Uterus (tissue), 4 donors: ENCODE results near the gene ABAT. TPM values are rescaled to one million over a fixed set of nuclear protein-coding genes. Genes with fewer than 3 reads are reported as not detected.

ENCODE experiments used
- DNase-seq, 2 donors: peaks; one replicate each; pipeline ENCODE4 v3.0.0-alpha.2; 2019 to 2020
- H3K27ac ChIP-seq, 2 donors: fragments of 200-600 bp; sonication (generic); 1 replicate in 1 of 2; 2 replicates in 1 of 2; pipeline ENCODE4 v1.5.1; 2016 to 2018
- H3K27me3 ChIP-seq, 2 donors: fragments of 200-600 bp; sonication (generic); one replicate each; pipeline ENCODE4 v1.5.1; 2018 to 2019; ENCODE audit warnings: control low read depth in 1 of 2
- H3K36me3 ChIP-seq, 2 donors: fragments of 200-600 bp; sonication (generic); one replicate each; pipeline ENCODE4 v1.5.1; 2019; ENCODE audit warnings: control low read depth in 1 of 2
- H3K4me1 ChIP-seq, 2 donors: fragments of 200-600 bp; sonication (generic); one replicate each; pipeline ENCODE4 v1.5.1; 2018 to 2019; ENCODE audit warnings: control low read depth in 1 of 2
- H3K4me3 ChIP-seq, 2 donors: fragments of 200-600 bp; sonication (generic); 1 replicate in 1 of 2; 2 replicates in 1 of 2; pipeline ENCODE4 v1.5.1; 2018 to 2019; ENCODE audit warnings: mild to moderate bottlenecking in 1 of 2
- H3K9me3 ChIP-seq, 2 donors: fragments of 200-600 bp; sonication (generic); one replicate each; pipeline ENCODE4 v1.5.1; 2019; ENCODE audit warnings: control low read depth in 1 of 2
- POLR2A ChIP-seq, 2 donors: fragments of 450-650 bp; IDR thresholded peaks; one replicate each; pipeline ENCODE4 v1.6.1; 2016; ENCODE audit warnings: antibody characterized with exemption in 2 of 2, mild to moderate bottlenecking in 1 of 2, moderate library complexity in 1 of 2
- intact Hi-C: fragments of 100-400 bp; cut with DNase I; formaldehyde crosslinking; loops from one replicate; pipeline ENCODE4 v1.15.1; 2023; ENCODE audit warnings: low total_unique reads
- total RNA-seq, 4 donors: library from RNA; depleted of rRNA in 3 of 4; stranded (reverse); fragments of >200 nt in 3 of 4; gene quantifications; one replicate each; pipeline versions ENCODE4 v1.1.0 to v1.2.4, GENCODE V29; 2014 to 2023
- TF ChIP-seq, protein P1 (sequence below), 4 experiments: fragments of 200-600 bp in 2 of 4; fragments of 450-650 bp in 2 of 4; sonication (generic) in 2 of 4; IDR thresholded peaks; one replicate each; pipeline ENCODE4 v1.5.1; 2016 to 2019; ENCODE audit warnings: antibody characterized with exemption in 4 of 4, mild to moderate bottlenecking in 2 of 4, moderate library complexity in 1 of 4
- donor health status: DM: yes; HTN: yes; CAD: no.

ABAT gene
- total RNA-seq, 4 donors from 2014 or later: 1.0 to 11.0 (median 6.7) TPM

DNA sequence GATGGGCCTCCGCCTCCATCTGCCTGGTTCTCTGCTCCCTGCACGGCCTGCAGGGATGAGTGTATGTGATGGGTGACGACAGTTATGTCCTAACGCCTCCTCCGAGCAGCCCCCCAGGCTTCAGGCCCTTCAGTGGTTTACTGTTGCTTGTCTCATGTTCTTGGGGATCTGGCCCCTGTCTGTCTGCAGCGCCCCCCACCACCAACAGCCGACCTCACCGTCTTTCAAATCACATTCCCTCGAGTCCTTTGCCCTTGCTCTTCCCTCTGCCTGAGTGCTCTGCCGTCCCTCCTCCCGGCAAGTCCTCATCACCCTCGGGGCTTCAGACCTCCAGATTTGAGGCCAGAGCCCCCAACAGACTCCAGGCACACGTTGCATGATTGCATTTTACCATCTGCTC lies 34.7 kb upstream of the ABAT start:
- H3K27ac ChIP-seq: no peak overlapping the region
- no peaks in the 10 kb centered on the region for H3K36me3 ChIP-seq
- no peak for TF ChIP-seq POLR2A (IDR thresholded peaks at IDR 0.05)
- TF ChIP-seq, protein P1, sequence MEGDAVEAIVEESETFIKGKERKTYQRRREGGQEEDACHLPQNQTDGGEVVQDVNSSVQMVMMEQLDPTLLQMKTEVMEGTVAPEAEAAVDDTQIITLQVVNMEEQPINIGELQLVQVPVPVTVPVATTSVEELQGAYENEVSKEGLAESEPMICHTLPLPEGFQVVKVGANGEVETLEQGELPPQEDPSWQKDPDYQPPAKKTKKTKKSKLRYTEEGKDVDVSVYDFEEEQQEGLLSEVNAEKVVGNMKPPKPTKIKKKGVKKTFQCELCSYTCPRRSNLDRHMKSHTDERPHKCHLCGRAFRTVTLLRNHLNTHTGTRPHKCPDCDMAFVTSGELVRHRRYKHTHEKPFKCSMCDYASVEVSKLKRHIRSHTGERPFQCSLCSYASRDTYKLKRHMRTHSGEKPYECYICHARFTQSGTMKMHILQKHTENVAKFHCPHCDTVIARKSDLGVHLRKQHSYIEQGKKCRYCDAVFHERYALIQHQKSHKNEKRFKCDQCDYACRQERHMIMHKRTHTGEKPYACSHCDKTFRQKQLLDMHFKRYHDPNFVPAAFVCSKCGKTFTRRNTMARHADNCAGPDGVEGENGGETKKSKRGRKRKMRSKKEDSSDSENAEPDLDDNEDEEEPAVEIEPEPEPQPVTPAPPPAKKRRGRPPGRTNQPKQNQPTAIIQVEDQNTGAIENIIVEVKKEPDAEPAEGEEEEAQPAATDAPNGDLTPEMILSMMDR (IDR thresholded peaks at IDR 0.05): no peak
- H3K4me3 ChIP-seq: no peak overlapping the region
- no peaks in the 10 kb centered on the region for H3K4me1 ChIP-seq
- DNase-seq: no peak
- H3K27me3 ChIP-seq: no peaks in the 10 kb centered on the region
- no peaks in the 10 kb centered on the region for H3K9me3 ChIP-seq
- intact Hi-C loops: no loop called here

DNA sequence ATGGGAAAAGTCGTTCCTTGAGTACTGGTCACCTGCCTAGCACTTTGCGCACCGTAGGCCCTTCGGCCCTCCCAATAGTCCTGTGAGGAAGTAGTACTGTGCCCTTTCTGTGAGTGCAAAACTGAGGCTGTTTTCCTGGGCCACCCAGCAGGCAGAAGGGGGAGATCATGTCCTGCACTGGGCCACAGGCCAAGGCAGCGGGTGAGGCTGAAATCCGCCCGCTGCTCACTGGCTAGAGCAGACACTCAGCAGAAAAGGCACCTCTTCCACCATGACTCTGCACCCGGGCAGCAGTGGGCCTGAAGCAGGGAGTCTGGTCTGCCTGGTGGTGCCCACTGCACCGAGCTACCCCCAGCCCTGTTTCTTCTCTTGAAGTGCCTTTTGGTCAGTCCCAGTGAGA lies 32.7 kb upstream of the ABAT start:
- TF ChIP-seq, protein P1 (IDR thresholded peaks at IDR 0.05): no peak
- no peak for TF ChIP-seq POLR2A (IDR thresholded peaks at IDR 0.05)
- DNase-seq: no peak
- Histone ChIP-seq H3K27ac (no peak overlapping the region), H3K4me1 (no peaks in the 10 kb centered on the region), H3K9me3 (no peaks in the 10 kb centered on the region), H3K36me3 (no peaks in the 10 kb centered on the region), H3K27me3 (no peaks in the 10 kb centered on the region), H3K4me3 (no peak overlapping the region)
- intact Hi-C loops: no loop called here

DNA sequence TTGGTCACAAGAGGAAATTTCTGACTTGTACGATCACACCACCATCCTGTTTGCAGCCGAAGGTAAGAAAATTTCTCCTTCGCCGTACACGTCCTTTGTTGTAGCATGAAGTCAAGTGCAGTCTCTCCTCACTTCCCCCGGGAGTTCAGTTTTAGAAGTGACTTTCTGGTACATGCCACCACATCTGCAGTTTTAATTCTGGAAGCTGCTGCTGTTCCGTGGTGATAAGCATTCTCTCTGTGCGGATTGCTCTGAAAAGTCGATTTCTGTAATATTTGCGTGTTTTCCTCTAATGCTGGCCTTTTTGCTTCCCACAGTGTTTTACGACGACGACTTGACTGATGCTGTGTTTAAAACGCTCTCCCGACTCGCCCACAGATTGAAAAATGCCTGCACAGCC lies 32.3 kb upstream of the ABAT start:
- DNase-seq: no peak
- TF ChIP-seq, protein P1 (IDR thresholded peaks at IDR 0.05): no peak
- no peak for TF ChIP-seq POLR2A (IDR thresholded peaks at IDR 0.05)
- intact Hi-C loops: no loop called here
- Histone ChIP-seq H3K9me3 (no peaks in the 10 kb centered on the region), H3K36me3 (no peaks in the 10 kb centered on the region), H3K27ac (no peak overlapping the region), H3K4me1 (no peaks in the 10 kb centered on the region), H3K4me3 (no peak overlapping the region), H3K27me3 (no peaks in the 10 kb centered on the region)

DNA sequence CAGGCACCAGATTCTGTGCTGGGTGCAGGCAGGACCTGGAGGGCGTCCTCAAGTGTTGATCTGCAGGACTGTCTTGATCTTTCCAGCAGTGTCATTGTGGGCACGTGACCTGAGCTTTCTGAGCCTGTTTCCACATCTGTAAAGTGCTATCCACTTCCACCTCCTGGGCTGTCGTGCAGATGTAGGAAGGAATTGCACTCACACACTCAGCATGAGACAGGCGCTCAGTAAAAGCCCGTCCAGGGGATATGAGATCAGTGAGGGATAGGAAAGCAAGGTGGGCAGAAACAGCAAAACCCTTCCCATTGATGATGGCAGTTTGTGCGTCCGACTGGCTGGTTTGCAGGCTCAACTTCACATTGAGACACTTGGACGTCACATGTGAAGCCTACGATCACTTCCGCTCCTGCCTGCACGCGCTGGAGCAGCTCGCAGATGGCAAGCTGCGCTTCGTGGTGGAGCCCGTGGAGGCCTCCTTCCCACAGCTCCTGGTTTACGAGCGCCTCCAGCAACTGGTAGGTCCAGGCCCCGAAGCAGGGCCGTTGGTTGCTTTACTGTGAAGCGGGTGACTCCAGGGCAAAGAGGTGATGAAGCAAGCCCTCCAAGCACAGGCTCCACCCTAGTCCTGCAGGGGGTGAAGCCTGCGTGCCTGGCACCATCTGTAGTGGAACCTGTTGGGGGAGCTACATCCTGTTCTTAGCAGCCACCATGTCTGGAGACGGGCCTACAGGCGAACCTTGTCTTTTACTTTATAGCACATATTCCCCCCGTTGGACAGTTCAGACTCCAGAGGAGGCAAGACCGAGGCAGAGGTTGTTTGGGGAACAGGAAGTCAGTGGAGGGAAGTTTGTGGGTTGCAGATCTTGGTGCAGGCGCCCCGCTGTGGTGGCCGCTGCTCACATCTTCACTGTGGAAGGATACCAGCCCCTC lies 29.9 kb upstream of the ABAT start:
- no peaks in the 10 kb centered on the region for H3K9me3 ChIP-seq
- H3K27ac ChIP-seq: no peak overlapping the region
- no peak for DNase-seq
- no peaks in the 10 kb centered on the region for H3K4me1 ChIP-seq
- no peaks in the 10 kb centered on the region for H3K27me3 ChIP-seq
- TF ChIP-seq POLR2A (IDR thresholded peaks at IDR 0.05): no peak
- TF ChIP-seq, protein P1 (IDR thresholded peaks at IDR 0.05): no peak
- no peaks in the 10 kb centered on the region for H3K36me3 ChIP-seq
- intact Hi-C loops: no loop called here
- no peak overlapping the region for H3K4me3 ChIP-seq

DNA sequence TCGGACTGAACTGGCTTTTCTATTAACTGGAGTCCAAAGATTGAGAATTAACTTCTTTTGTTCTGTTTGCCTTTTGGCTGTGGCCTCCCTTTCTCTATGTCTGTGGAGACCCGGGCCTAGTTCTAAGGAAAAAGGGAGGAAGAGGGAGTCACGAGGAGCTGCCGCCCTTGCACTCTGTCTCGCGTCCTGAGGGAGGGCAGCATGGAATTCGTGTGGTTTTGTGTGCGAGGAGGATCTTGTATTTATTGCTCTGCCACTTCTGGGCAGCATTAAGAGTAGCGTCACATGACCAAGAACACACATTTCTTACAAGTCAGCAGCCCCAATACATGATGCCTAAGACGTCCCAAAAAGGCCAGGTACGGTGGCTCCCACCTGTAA lies 29.3 kb upstream of the ABAT start:
- no peak for DNase-seq
- Histone ChIP-seq H3K9me3 (no peaks in the 10 kb centered on the region), H3K27ac (no peak overlapping the region), H3K4me3 (no peak overlapping the region), H3K36me3 (no peaks in the 10 kb centered on the region), H3K27me3 (no peaks in the 10 kb centered on the region), H3K4me1 (no peaks in the 10 kb centered on the region)
- TF ChIP-seq POLR2A (IDR thresholded peaks at IDR 0.05): no peak
- TF ChIP-seq, protein P1 (IDR thresholded peaks at IDR 0.05): no peak
- intact Hi-C loops: no loop called here
